Measurements from ENCODE around the gene BEND2.
"Not testable (repeated sequence)": the region's sequence is repeated elsewhere in the genome, so short reads cannot be mapped to it uniquely, and the experiment has no call there.

The BEND2 gene

GRCh38 chrX:18220786-18221185 is at the start of gene BEND2:
TSS of gene BEND2 (minus strand) at chrX:18220886. CDS start at chrX:18220750, 136 bp downstream.
- DNase-seq, result no peak

GRCh38 chrX:18255059-18255458 is 34.4 kb upstream of the BEND2 start:
- no peak for DNase-seq

GRCh38 chrX:18252644-18253359 is 32.1 kb upstream of the BEND2 start:
- DNase-seq, result no peak

GRCh38 chrX:18229646-18230045 is 9.0 kb upstream of the BEND2 start:
- not testable (repeated sequence) for DNase-seq

GRCh38 chrX:18228069-18228468 is 7.4 kb upstream of the BEND2 start:
- DNase-seq, result no peak

GRCh38 chrX:18227458-18227857 is 6.8 kb upstream of the BEND2 start:
- DNase-seq, result no peak

- DNase-seq, result no peak
Observed at GRCh38 chrX:18210470-18210869, 10.2 kb downstream of the BEND2 start.

- no peak for DNase-seq
Observed at GRCh38 chrX:18206657-18207056, 14.0 kb downstream of the BEND2 start.

GRCh38 chrX:18203631-18204030 is 17.1 kb downstream of the BEND2 start:
- DNase-seq, result no peak

- DNase-seq, result no peak
Observed at GRCh38 chrX:18194688-18195087, 26.0 kb downstream of the BEND2 start.

GRCh38 chrX:18179446-18179845 is 41.2 kb downstream of the BEND2 start:
- no peak for DNase-seq

- peak; percentile 53 for DNase-seq
Observed at GRCh38 chrX:18174971-18175370, 45.7 kb downstream of the BEND2 start.

GRCh38 chrX:18174209-18174608 is 46.5 kb downstream of the BEND2 start:
- no peak for DNase-seq

- no peak for DNase-seq
Observed at GRCh38 chrX:18173494-18174180, 47.0 kb downstream of the BEND2 start.

GRCh38 chrX:18172970-18173369 is 47.7 kb downstream of the BEND2 start:
- DNase-seq, result no peak

GRCh38 chrX:18170910-18171309 is 49.8 kb downstream of the BEND2 start:
- no peak for DNase-seq

GRCh38 chrX:18166068-18166467 is 54.6 kb downstream of the BEND2 start:
- no peak for DNase-seq

GRCh38 chrX:18160369-18160768 is 60.3 kb downstream of the BEND2 start:
- DNase-seq, result no peak

- no peak for DNase-seq
Observed at GRCh38 chrX:18158963-18159362, 61.7 kb downstream of the BEND2 start.

- no peak for DNase-seq
Observed at GRCh38 chrX:18151649-18152048, 69.0 kb downstream of the BEND2 start.

- DNase-seq, result no peak
Observed at GRCh38 chrX:18151157-18151556, 69.5 kb downstream of the BEND2 start.

- DNase-seq, result no peak
Observed at GRCh38 chrX:18149454-18149853, 71.2 kb downstream of the BEND2 start.

GRCh38 chrX:18146954-18147353 is 73.7 kb downstream of the BEND2 start:
- DNase-seq, result no peak

GRCh38 chrX:18146009-18146408 is 74.7 kb downstream of the BEND2 start:
- DNase-seq, result no peak

- no peak for DNase-seq
Observed at GRCh38 chrX:18136816-18137215, 83.9 kb downstream of the BEND2 start.

All from NCI-H526 treated with DMSO at 0.1 percent for 48 hours (cell line).